ENCODE results near the gene FBLIM1. TPM values are rescaled to one million over a fixed set of nuclear protein-coding genes. Genes with fewer than 3 reads are reported as not detected.

Gene FBLIM1
- total RNA-seq, 1 experiment from 2014 or later, result 78.3 TPM

GRCh38 chr1:15728937-15729657 lies 29.5 kb upstream of the FBLIM1 start:
- Mint-ChIP-seq H3K27me3 (ENCODE audit: low read depth) (no peaks in the 10 kb centered on the region), H3K4me1 (no peaks in the 10 kb centered on the region), H3K9me3 (no peaks in the 10 kb centered on the region), H3K36me3 (peaks cover 24% of the 10 kb centered on the region; the same call in 1 of the 2 replicates), H3K4me3 (no peak overlapping the region), H3K27ac (no peak overlapping the region)
- ChIA-PET POLR2A (no interaction called here), CTCF (no interaction called here)
- ATAC-seq, result no peak
- no peak for DNase-seq (ENCODE audit: low spot score)
- TF ChIP-seq ZNF396 (CRISPR knock-in tag; IDR thresholded peaks at IDR 0.05; ENCODE audit: borderline replicate concordance) (no peak), SOX15 (CRISPR knock-in tag; IDR thresholded peaks at IDR 0.05) (no peak), E2F4 (CRISPR knock-in tag; IDR thresholded peaks at IDR 0.05; ENCODE audit: borderline replicate concordance, low read depth) (no peak), SMAD4 (CRISPR knock-in tag; IDR thresholded peaks at IDR 0.05) (no peak), PRDM15 (CRISPR knock-in tag; IDR thresholded peaks at IDR 0.05) (no peak), IRF2 (CRISPR knock-in tag; IDR thresholded peaks at IDR 0.05; ENCODE audit: borderline replicate concordance, low read depth) (no peak), ZNF416 (CRISPR knock-in tag; IDR thresholded peaks at IDR 0.05) (no peak), USF1 (CRISPR knock-in tag; IDR thresholded peaks at IDR 0.05) (no peak), KAT7 (CRISPR knock-in tag; IDR thresholded peaks at IDR 0.05; ENCODE audit: borderline replicate concordance) (no peak), STAT6 (CRISPR knock-in tag; conservative IDR thresholded peaks at IDR 0.05; ENCODE audit: low read depth) (no peak), E2F5 (CRISPR knock-in tag; IDR thresholded peaks at IDR 0.05) (no peak), JAZF1 (CRISPR knock-in tag; IDR thresholded peaks at IDR 0.05) (no peak), ZNF423 (CRISPR knock-in tag; IDR thresholded peaks at IDR 0.05) (no peak), ZSCAN18 (CRISPR knock-in tag; IDR thresholded peaks at IDR 0.05) (no peak), ZMAT4 (CRISPR knock-in tag; IDR thresholded peaks at IDR 0.05) (no peak), ERG (CRISPR knock-in tag; IDR thresholded peaks at IDR 0.05) (no peak), USF2 (CRISPR knock-in tag; IDR thresholded peaks at IDR 0.05) (no peak), MYBL2 (CRISPR knock-in tag; IDR thresholded peaks at IDR 0.05) (no peak), ZNF138 (CRISPR knock-in tag; conservative IDR thresholded peaks at IDR 0.05) (no peak), MAX (CRISPR knock-in tag; IDR thresholded peaks at IDR 0.05) (no peak)

All from WTC11 (cell line).